ENCODE results near the gene MBD3. TPM values are rescaled to one million over a fixed set of nuclear protein-coding genes. Genes with fewer than 3 reads are reported as not detected.
"Not testable (repeated sequence)": the region's sequence is repeated elsewhere in the genome, so short reads cannot be mapped to it uniquely, and the experiment has no call there.

The MBD3 gene, protein sequence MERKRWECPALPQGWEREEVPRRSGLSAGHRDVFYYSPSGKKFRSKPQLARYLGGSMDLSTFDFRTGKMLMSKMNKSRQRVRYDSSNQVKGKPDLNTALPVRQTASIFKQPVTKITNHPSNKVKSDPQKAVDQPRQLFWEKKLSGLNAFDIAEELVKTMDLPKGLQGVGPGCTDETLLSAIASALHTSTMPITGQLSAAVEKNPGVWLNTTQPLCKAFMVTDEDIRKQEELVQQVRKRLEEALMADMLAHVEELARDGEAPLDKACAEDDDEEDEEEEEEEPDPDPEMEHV
- 106 TPM for total RNA-seq (ENCODE audit: unreplicated experiment)
- long read RNA-seq, full-length matches to known transcripts = 7 of 16 reads
- long read RNA-seq, partial matches to known transcripts = 4 of 16 reads
- long read RNA-seq, other reads (novel, unspliced or antisense) = 5 of 16 reads

DNA sequence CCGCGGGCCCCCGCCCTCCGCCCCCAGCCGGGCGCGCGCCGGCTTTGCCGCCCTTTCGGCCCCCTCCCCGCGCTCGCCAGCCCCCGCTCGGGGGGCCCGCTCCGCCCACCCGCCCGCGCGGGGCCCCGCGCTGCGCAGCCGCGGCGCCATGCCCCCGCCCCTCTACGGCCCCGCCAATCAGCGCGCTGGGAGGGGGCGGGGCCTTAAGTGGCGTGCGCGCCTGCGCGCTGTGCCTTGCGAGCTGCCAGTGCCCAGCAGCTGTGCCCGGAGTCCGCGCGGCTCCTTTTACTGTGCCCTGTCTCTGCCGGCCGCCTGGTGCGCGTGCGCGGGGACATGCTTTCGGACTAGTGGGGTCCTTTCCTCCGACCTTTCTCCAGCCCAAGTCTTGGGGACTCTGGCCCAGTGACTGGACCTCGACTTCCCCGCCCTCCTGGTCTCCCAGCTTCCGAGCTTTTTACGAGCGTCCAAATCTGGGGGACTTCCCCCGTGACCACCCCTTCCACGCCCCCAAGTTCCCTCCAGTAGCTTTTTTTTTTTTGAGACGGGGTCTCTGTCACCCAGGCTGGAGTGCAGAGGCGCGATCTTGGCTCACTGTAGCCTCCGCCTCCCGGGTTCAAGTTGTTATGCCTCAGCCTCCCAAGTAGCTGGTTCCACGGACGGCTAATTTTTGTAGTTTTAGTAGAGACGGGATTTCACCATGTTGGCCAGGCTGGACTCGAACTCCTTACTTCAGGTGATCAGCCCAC lies at the start of gene MBD3:
MBD3 (minus strand) TSS at position 111 of the 746 bp plus-strand sequence. CDS start 234 bp downstream, outside the sequence.
- DNase-seq = peak; percentile 97
- TF ChIP-seq, protein P1, sequence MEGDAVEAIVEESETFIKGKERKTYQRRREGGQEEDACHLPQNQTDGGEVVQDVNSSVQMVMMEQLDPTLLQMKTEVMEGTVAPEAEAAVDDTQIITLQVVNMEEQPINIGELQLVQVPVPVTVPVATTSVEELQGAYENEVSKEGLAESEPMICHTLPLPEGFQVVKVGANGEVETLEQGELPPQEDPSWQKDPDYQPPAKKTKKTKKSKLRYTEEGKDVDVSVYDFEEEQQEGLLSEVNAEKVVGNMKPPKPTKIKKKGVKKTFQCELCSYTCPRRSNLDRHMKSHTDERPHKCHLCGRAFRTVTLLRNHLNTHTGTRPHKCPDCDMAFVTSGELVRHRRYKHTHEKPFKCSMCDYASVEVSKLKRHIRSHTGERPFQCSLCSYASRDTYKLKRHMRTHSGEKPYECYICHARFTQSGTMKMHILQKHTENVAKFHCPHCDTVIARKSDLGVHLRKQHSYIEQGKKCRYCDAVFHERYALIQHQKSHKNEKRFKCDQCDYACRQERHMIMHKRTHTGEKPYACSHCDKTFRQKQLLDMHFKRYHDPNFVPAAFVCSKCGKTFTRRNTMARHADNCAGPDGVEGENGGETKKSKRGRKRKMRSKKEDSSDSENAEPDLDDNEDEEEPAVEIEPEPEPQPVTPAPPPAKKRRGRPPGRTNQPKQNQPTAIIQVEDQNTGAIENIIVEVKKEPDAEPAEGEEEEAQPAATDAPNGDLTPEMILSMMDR (IDR thresholded peaks at IDR 0.05; ENCODE audit: partially characterized antibody, unreplicated experiment) = no peak
- Mint-ChIP-seq H3K36me3 (ENCODE audit: unreplicated experiment) (no peaks in the 10 kb centered on the region), H3K4me3 (ENCODE audit: unreplicated experiment) (peak within 1 kb of the TSS; percentile 95), H3K9me3 (ENCODE audit: unreplicated experiment) (peaks cover 16% of the 10 kb centered on the region), H3K27me3 (ENCODE audit: unreplicated experiment) (peaks cover 15% of the 10 kb centered on the region), H3K27ac (ENCODE audit: unreplicated experiment) (peak within 1 kb of the TSS; percentile 97), H3K4me1 (ENCODE audit: low read depth, unreplicated experiment) (peaks cover 12% of the 10 kb centered on the region)

DNA sequence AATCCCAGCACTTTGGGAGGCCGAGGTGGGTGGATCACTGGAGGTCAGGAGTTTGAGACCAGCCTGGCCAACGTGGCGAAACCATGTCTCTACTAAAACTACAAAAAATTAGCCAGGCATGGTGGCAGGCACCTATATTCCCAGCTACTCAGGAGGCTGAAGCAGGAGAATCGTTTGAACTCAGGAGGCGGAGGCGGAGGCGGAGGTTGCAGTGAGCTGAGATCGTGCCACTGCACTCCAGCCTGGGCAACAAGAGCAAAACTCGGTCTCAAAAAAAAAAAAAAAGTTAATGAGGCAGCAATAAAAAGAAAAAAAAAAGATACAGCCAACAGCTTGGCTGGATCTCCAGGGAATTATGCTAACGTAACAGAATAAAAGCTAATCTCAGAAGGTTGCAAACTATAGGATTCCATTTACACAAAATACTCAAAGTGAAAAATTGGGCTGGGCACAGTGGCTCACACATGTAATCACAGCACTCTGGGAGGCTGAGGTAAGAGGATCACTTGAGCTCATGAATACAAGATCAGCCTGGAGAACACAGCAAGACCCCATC lies 48.3 kb upstream of the MBD3 start:
- H3K4me1 Mint-ChIP-seq (ENCODE audit: low read depth, unreplicated experiment); H3K27me3 Mint-ChIP-seq (ENCODE audit: unreplicated experiment); H3K4me3 Mint-ChIP-seq (ENCODE audit: unreplicated experiment); DNase-seq; H3K36me3 Mint-ChIP-seq (ENCODE audit: unreplicated experiment): not testable (repeated sequence)
- Mint-ChIP-seq H3K9me3 (ENCODE audit: unreplicated experiment) (peaks cover 11% of the 10 kb centered on the region), H3K27ac (ENCODE audit: unreplicated experiment) (peak overlapping the region; percentile 55)

DNA sequence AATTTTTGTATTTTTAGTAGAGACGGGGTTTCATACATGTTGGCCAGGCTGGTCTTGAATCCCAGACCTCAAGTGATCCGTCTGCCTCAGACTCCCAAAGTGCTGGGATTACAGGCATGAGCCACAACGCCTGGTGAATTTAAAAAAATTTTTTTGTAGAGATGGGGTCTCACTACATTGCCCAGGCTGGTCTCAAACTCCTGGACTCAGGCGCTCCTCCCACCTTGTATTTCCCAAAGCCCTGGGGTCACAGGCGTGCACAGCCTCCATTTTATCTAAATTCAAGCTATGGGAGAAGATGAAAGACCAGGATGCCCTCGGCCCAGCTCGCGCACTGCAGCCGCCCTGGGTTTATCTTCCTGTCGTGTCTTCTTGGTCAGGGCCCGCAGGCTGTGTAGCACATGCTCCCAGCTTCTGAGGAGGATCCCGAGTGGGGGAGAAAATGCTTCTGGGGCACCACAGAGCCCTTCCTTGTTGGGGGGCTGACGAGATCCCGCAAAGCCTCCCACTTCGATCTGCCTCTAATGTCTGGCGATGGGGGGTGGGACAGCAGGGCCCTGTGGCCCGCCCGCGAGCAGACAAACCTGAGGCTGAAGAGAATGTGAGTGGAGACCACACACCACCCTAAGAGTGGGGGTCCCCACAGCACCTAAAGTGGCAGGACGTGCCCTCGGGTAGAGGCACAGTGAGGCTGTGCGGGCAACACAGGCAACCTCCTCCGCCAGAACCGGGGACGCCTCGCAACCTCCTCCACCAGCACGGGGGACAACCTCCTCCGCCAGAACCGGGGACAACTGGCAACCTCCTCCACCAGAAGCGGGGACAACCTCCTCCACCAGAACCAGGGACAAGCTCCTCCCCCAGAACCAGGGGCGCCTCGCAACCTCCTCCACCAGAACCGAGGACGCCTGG lies 43.9 kb upstream of the MBD3 start:
- peaks cover 6% of the 10 kb centered on the region for H3K27me3 Mint-ChIP-seq (ENCODE audit: unreplicated experiment)
- H3K4me3 Mint-ChIP-seq (ENCODE audit: unreplicated experiment) = no peak overlapping the region
- TF ChIP-seq, protein P1 (IDR thresholded peaks at IDR 0.05; ENCODE audit: partially characterized antibody, unreplicated experiment) = no peak
- peaks cover 5% of the 10 kb centered on the region for H3K36me3 Mint-ChIP-seq (ENCODE audit: unreplicated experiment)
- H3K9me3 Mint-ChIP-seq (ENCODE audit: unreplicated experiment) = peaks cover 9% of the 10 kb centered on the region
- H3K27ac Mint-ChIP-seq (ENCODE audit: unreplicated experiment) = no peak overlapping the region
- DNase-seq = no peak
- peaks cover 3% of the 10 kb centered on the region for H3K4me1 Mint-ChIP-seq (ENCODE audit: low read depth, unreplicated experiment)

DNA sequence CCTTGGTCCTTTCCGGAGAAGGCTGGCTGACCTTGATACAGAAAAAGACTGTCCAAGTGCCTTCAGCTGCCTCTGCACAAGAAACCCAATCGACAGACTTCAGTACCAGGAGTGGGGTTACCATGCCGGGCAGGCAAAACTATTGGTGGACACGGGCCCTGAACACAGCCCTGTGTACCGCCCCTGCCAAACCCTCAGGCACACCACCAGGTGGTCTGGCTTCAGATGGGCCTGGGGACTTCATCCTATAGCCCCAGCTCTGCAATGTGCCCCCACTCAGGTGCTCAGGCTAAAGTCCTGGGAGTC lies 42.2 kb upstream of the MBD3 start:
- H3K36me3 Mint-ChIP-seq (ENCODE audit: unreplicated experiment) = peaks cover 5% of the 10 kb centered on the region
- peaks cover 3% of the 10 kb centered on the region for H3K4me1 Mint-ChIP-seq (ENCODE audit: low read depth, unreplicated experiment)
- no peak overlapping the region for H3K4me3 Mint-ChIP-seq (ENCODE audit: unreplicated experiment)
- peaks cover 11% of the 10 kb centered on the region for H3K9me3 Mint-ChIP-seq (ENCODE audit: unreplicated experiment)
- H3K27me3 Mint-ChIP-seq (ENCODE audit: unreplicated experiment) = peaks cover 9% of the 10 kb centered on the region
- DNase-seq = no peak
- no peak overlapping the region for H3K27ac Mint-ChIP-seq (ENCODE audit: unreplicated experiment)
- TF ChIP-seq, protein P1 (IDR thresholded peaks at IDR 0.05; ENCODE audit: partially characterized antibody, unreplicated experiment) = no peak

Measured in glutamatergic neuron (in vitro differentiated cells).